Loucy (cell line): ENCODE data around the gene RPUSD1.

Source experiments
- H2AFZ ChIP-seq: fragments of 200-600 bp; sonication (generic); 2 replicates; pipeline ENCODE4 v1.6.0; 2016; ENCODE audit warnings: antibody characterized with exemption, mild to moderate bottlenecking, low read length, moderate library complexity
- H3F3A ChIP-seq: fragments of 200-600 bp; 2 replicates; pipeline ENCODE4 v1.6.0; 2016; ENCODE audit warnings: antibody characterized with exemption, low read depth, mild to moderate bottlenecking
- H3K27me3 ChIP-seq: fragments of 200-600 bp; sonication (generic); 2 replicates; pipeline ENCODE4 v1.6.1; 2014; ENCODE audit warnings: low read length, mild to moderate bottlenecking; ENCODE audit not compliant: insufficient read depth, poor library complexity, severe bottlenecking
- H3K36me3 ChIP-seq: fragments of 200-600 bp; sonication (generic); 2 replicates; pipeline ENCODE4 v1.6.1; 2016; ENCODE audit warnings: low read length; ENCODE audit not compliant: insufficient read depth
- H3K4me1 ChIP-seq: fragments of 200-600 bp; sonication (generic); 2 replicates; pipeline ENCODE4 v1.5.1; 2014; ENCODE audit warnings: low read length, mild to moderate bottlenecking; ENCODE audit not compliant: insufficient read depth, poor library complexity, severe bottlenecking
- H3K4me2 ChIP-seq: fragments of 200-600 bp; sonication (generic); 2 replicates; pipeline ENCODE4 v1.6.0; 2014; ENCODE audit warnings: antibody characterized with exemption, low read length, low read depth, mild to moderate bottlenecking; ENCODE audit not compliant: poor library complexity, severe bottlenecking
- H3K4me3 ChIP-seq: fragments of 200-600 bp; sonication (generic); 2 replicates; pipeline ENCODE4 v1.5.1; 2014; ENCODE audit warnings: low read length, mild to moderate bottlenecking, mixed read lengths; ENCODE audit not compliant: poor library complexity, severe bottlenecking
- H3K79me2 ChIP-seq: fragments of 200-600 bp; sonication (generic); 2 replicates; pipeline ENCODE4 v1.6.1; 2014; ENCODE audit warnings: low read length; ENCODE audit not compliant: insufficient read depth
- H3K9ac ChIP-seq: fragments of 200-600 bp; sonication (generic); 2 replicates; pipeline ENCODE4 v1.6.0; 2014; ENCODE audit warnings: mild to moderate bottlenecking, low read depth, low read length, moderate library complexity; ENCODE audit not compliant: poor library complexity, severe bottlenecking
- H3K9me2 ChIP-seq: fragments of 200-600 bp; sonication (generic); replicated peaks from 2 replicates; pipeline ENCODE4 v1.6.1; 2016; ENCODE audit warnings: low read depth, low read length, mixed read lengths
- H3K9me3 ChIP-seq: fragments of 200-600 bp; sonication (generic); 2 replicates; pipeline ENCODE4 v1.6.1; 2014; ENCODE audit warnings: mild to moderate bottlenecking, antibody characterized with exemption, low read length, low read depth; ENCODE audit not compliant: insufficient read depth
- H4K20me1 ChIP-seq: fragments of 200-600 bp; sonication (generic); 2 replicates; pipeline ENCODE4 v1.6.0; 2014; ENCODE audit warnings: antibody characterized with exemption, low read length, mild to moderate bottlenecking; ENCODE audit not compliant: insufficient read depth, poor library complexity, severe bottlenecking
- EZH2phosphoT487 ChIP-seq: fragments of 200-600 bp; IDR thresholded peaks from 2 replicates; pipeline ENCODE4 v1.6.1; 2018; ENCODE audit warnings: antibody characterized with exemption, mild to moderate bottlenecking, moderate library complexity, borderline replicate concordance
- TF ChIP-seq, protein P1 (sequence below): fragments of 200-600 bp; sonication (generic); conservative IDR thresholded peaks from 2 replicates; pipeline ENCODE4 v1.5.1; 2014; ENCODE audit warnings: mild to moderate bottlenecking, antibody characterized with exemption, low read length

RPUSD1 gene

DNA sequence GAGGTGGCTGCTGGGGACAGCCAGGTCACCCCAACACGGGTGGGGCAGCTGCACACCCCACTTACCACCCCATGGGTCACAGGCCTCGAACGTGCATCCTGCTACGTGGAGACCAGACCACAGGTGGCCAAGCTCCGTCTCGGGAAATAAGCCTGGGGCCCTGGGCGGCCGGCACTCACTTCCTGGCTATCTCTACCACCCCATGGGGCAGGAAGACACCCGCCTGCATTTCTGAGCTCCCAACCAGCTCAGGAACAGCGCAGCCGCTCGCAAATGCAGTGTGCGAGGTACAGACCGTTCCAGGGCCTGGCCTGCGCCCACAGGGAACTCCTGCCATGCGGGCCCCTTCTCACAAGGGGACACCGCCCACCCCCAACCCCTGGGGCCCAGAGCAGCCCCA lies 17.3 kb upstream of the RPUSD1 start:
- Histone ChIP-seq H4K20me1 (no peaks in the 10 kb centered on the region), H3K27me3 (no peaks in the 10 kb centered on the region), H3K4me3 (no peak overlapping the region), H2AFZ (no peak overlapping the region), H3K4me1 (no peaks in the 10 kb centered on the region), H3K9me2 (no peaks in the 10 kb centered on the region), H3K9ac (no peak overlapping the region), H3K9me3 (no peaks in the 10 kb centered on the region), H3K4me2 (no peak overlapping the region), H3F3A (no peaks in the 10 kb centered on the region), H3K36me3 (no peaks in the 10 kb centered on the region), H3K79me2 (no peaks in the 10 kb centered on the region)
- TF ChIP-seq, protein P1, sequence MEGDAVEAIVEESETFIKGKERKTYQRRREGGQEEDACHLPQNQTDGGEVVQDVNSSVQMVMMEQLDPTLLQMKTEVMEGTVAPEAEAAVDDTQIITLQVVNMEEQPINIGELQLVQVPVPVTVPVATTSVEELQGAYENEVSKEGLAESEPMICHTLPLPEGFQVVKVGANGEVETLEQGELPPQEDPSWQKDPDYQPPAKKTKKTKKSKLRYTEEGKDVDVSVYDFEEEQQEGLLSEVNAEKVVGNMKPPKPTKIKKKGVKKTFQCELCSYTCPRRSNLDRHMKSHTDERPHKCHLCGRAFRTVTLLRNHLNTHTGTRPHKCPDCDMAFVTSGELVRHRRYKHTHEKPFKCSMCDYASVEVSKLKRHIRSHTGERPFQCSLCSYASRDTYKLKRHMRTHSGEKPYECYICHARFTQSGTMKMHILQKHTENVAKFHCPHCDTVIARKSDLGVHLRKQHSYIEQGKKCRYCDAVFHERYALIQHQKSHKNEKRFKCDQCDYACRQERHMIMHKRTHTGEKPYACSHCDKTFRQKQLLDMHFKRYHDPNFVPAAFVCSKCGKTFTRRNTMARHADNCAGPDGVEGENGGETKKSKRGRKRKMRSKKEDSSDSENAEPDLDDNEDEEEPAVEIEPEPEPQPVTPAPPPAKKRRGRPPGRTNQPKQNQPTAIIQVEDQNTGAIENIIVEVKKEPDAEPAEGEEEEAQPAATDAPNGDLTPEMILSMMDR, result no peak
- TF ChIP-seq EZH2phosphoT487, result no peak

DNA sequence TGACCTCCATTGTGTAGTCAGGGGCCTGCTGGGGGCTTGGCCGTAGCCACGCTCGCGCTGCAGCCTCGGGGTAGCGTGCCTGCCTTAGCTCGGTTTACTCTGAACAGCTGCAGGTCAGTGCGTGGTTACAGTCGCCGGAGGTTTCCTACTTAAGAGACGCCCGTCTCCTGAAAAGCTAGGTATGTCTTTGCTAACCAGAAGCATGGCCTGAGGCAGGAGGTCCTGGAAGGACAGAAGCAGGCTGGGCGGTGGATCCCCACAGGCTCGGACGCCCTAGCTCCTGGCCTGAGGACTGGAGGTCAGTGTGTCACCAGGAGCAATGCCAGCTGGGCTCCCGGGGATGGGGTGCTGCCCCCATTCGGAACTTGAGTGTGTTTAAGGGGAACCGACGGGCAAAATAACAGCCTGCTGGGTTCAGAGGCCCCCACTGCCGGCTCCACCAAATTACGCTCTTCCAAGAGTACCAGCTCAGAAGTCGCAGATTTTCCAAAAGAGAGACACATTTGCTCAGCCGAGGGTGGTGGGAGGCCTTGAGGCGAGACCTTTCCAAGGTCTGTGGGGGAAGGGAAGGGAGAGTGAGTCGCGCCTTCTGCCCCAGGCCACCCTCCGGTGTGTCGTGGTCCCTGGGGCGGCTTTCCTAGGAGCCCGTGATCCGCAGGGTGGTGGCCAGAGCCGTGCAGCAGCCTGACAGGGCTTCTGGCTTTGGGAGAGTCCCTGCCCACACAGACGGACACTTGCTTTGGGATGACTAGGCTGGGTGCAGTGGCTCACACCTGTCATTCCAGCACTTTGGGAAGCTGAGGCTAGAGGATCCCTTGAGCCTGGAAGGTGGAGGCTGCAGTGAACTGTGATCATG lies 16.2 kb upstream of the RPUSD1 start:
- Histone ChIP-seq H3K4me3 (no peak overlapping the region), H3K9me3 (no peaks in the 10 kb centered on the region), H3K4me2 (no peak overlapping the region), H3K9me2 (no peaks in the 10 kb centered on the region), H4K20me1 (no peaks in the 10 kb centered on the region), H3F3A (no peaks in the 10 kb centered on the region), H2AFZ (no peak overlapping the region), H3K79me2 (no peaks in the 10 kb centered on the region), H3K36me3 (no peaks in the 10 kb centered on the region), H3K9ac (no peak overlapping the region), H3K27me3 (no peaks in the 10 kb centered on the region), H3K4me1 (no peaks in the 10 kb centered on the region)
- no peak for TF ChIP-seq EZH2phosphoT487
- TF ChIP-seq, protein P1, result no peak

DNA sequence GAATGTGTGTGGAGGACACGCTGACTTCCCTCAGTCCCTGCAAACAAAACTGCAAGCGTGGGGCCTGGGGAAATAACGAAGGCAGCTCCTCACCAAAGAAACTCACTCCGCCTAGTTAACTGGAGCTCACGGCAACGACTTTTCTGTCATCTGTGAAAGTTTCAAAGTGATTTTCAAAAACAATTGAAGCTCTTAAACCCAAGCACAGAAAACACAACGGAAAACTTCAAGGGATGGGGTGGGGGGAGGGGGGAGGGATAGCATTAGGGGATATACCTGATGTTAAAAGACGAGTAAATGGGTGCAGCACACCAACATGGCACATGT lies 15.5 kb upstream of the RPUSD1 start:
- TF ChIP-seq, protein P1, result no peak
- no peak for TF ChIP-seq EZH2phosphoT487
- no peak overlapping the region for H3K4me3 ChIP-seq
- H3F3A ChIP-seq, result no peaks in the 10 kb centered on the region
- no peaks in the 10 kb centered on the region for H3K4me1 ChIP-seq
- no peaks in the 10 kb centered on the region for H3K27me3 ChIP-seq
- no peaks in the 10 kb centered on the region for H3K9me3 ChIP-seq
- no peak overlapping the region for H2AFZ ChIP-seq
- H3K4me2 ChIP-seq, result no peak overlapping the region
- no peaks in the 10 kb centered on the region for H3K9me2 ChIP-seq
- no peaks in the 10 kb centered on the region for H3K36me3 ChIP-seq
- H3K79me2 ChIP-seq, result no peaks in the 10 kb centered on the region
- no peak overlapping the region for H3K9ac ChIP-seq
- no peaks in the 10 kb centered on the region for H4K20me1 ChIP-seq
